Activated CD4-positive, alpha-beta T cell treated with anti-CD3 and anti-CD28 coated beads, Interleukin-10, Interleukin-2, amounts not matched to agents 100 ng/mL and 50 ng/mL, durations not matched to agents 16 hours and 8 hours (primary cell): ENCODE results near the gene P2RY6.
"Not testable (repeated sequence)": the region's sequence is repeated elsewhere in the genome, so short reads cannot be mapped to it uniquely, and the experiment has no call there.

Experiments used
- DNase-seq: peaks from one replicate; pipeline ENCODE4 v3.0.0-alpha.2; 2020

P2RY6 gene

DNA sequence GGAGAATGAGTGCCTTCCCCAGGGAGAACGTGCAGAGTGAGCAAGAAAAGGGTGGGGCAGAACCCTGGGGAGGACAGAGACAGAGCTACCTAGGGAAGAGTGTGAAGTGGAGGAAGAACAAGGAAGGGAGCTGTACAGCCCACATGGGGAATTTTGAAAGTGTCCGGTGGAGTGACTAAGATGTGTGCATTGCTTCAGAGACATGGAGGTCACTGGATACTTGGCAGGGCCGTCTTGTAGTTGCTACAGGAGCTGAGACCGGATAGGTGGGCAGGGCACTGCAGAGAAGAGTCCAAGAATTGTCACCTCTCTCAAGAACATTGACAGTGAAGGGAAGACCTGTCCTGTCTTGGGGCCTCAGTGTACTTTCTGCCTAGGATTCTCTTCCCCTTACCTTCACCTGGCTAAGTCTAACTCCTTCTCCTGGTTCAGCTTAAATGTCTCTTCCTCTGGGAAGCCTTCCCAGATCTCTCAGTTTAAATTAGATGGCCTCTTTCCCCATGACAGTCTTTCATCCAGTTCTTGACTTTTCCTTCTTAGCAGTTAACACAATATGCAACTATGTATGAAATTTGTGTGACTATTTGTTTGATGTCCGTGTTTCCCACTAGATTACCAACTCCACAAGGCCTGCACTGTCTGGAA lies 9.2 kb upstream of the P2RY6 start:
- no peak for DNase-seq

GRCh38 chr11:73263640-73264039 lies 8.5 kb upstream of the P2RY6 start:
- DNase-seq, result no peak

DNA sequence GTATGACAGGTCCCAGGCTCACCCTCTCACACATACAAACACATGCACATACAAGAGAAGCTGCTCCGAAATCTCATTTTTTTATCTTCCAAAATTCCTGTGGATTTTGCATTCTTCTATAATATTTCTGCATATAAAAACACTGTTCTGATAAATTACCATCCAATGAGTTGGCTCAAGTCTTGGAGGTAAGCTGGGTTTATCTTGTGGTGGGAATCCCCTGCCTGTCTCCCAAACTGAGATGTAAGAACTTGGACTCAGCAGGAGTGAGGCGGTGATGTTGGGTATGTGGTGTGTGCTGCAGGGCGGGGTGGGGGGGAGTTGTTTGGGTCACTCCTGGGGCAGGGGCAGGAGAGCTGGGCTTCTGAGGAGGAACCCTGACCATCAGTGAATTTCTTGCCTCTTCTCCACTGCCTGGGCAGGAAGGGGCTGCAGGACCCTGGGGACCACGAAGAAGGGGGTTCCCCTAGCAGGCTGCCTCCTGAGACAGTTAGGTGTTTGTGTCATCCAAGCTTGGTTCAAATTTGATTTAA lies 6.8 kb upstream of the P2RY6 start:
- no peak for DNase-seq

- no peak for DNase-seq
These were observed 6.1 kb upstream of the P2RY6 start for GRCh38 chr11:73265853-73266645.

- DNase-seq, result no peak
These were observed 5.5 kb upstream of the P2RY6 start for GRCh38 chr11:73266646-73267020.

GRCh38 chr11:73267122-73267846 lies 4.9 kb upstream of the P2RY6 start:
- DNase-seq, result no peak

DNA sequence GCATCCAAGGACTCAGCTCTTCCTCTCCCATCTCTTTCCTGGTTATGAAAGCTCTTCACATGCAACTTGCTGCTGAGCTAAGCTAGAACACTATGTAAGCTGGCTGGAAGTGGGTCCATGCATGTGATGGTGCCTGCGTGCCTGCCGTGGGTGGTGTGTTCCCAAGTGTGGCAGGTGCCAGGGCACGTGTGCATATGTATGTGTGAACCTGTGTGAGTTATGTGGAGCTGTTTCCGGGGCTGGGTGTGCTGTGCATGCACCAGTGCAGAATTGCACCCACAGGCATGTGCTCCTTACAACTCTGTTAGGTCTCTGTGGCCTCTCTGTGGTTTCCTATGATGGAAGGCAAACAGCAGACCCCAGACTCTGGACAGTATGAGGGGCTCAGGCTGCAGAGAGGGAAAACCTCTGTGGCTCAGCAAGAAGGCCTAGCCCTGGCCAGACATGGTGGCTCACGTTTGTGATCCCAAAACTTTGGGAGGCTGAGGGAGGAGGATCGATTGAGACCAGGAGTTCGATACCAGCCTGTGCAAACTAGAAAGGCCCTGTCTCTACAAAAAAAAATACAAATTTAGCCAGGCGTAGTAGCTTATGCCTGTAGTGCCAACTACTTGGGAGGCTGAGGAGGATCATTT lies 4.1 kb upstream of the P2RY6 start:
- DNase-seq, result no peak

DNA sequence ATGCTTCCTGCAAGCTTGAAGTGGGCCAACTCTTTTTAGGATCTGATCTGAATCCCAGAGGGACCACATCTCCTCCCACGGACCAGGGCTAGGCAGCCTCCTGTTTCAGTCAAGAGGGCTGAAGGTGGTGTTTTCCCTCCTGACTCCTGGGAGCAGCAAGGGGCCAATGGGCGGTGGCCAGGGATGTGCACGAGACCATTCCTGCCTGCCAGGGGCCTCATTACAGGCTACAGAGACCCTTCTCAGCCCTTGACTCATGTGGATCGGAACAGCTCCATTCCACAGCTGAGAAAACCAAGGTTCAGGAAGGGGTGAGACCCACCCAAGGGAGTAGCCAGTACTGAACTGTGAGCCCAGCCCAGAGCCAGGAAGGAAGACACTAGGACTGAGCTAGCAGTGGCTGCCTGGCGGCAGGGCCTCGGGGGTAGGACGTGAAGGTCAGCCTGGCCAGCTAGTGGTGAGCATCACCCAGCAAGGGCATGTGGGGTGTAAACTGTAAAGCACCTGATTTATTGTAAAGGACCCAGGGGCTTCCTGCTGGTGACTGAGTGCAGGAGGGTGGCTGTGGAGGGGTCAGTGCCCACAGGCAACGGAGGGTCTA lies 3.4 kb upstream of the P2RY6 start:
- no peak for DNase-seq

DNA sequence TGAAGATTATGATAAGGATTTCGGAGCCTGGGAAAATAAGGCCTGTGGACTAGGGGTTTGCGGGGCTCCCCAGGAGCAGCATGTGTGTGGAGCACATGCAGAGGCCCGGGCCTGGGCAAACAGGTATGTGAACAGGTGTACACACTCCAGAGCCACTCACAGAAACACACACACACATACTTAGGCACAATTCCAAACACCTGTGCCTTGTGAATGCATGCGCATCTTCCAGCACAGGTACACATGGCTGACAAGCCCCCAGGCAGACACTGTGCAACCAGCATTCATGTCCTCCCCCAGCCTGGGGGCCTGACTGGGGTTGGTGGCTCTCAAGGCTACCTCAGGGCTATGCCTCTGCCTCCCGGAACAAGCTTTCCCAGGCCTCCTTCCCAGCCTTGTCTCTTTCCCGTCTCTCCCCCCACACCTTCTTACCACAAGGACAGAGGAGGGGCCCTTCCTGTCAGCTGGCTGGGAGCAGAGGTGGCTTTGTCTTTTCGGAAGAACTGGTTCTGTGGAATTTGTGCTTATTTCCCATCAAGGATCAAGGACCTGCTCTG lies 2.6 kb upstream of the P2RY6 start:
- DNase-seq, result no peak

GRCh38 chr11:73270016-73270854 lies 1.9 kb upstream of the P2RY6 start:
- DNase-seq, result no peak

GRCh38 chr11:73270855-73271477 lies 1.2 kb upstream of the P2RY6 start:
- DNase-seq, result no peak

DNA sequence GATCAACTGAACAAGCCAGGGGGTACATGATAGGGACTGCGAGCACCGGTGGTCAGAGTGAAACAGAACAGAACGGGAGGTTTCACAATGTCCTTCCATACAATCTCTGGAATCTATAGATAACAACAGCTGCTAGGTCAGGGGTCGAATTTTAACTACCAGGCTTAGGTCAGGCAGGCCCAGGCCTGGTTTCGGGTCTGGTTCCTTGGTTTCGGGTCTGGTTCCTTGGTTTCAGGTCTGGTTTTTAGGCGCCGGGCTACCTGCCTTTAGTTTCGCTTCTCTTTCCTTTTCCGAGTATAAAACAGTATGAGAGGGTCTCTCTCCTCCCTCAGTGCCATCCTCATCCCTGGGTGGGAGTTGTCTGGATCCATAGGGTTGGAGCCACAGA lies 666 bp upstream of the P2RY6 start:
- DNase-seq, result not testable (repeated sequence)

GRCh38 chr11:73272680-73273038 lies 521 bp downstream of the P2RY6 start:
- DNase-seq, result no peak

DNA sequence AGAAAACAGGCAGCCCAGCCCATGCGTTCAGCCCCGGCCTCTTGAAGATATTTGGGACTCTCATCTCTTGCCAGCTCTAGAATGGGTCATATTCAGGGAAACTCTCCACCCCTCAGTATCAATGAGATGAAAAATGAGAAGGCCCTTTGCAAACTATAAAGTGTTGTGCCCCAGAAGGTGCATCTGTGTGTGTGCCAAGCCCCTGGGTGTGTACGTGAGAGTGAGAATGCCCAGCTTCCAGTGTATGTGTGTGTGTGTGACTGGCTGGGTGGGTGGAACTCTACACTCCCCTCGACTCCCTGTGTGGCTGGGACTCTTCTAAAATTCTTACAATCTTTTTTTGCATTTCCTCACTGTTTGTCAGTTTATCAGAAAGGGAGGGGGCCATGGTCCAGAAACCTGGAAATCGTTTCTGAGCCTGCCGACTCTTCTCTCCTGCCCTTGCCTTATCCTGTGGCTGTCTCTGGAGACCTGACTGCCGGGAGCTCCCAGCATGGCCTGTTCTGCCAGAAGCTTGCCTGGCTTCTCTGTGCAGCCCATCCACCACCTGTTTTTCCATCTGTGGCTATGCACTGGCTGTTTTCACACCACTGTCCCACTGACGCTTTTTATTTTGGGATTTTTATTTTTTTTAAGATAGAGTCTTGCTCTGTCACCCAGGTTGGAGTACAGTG lies 1.2 kb downstream of the P2RY6 start:
- DNase-seq, result no peak

- DNase-seq, result not testable (repeated sequence)
These were observed 2.1 kb downstream of the P2RY6 start for GRCh38 chr11:73274191-73274590.

DNA sequence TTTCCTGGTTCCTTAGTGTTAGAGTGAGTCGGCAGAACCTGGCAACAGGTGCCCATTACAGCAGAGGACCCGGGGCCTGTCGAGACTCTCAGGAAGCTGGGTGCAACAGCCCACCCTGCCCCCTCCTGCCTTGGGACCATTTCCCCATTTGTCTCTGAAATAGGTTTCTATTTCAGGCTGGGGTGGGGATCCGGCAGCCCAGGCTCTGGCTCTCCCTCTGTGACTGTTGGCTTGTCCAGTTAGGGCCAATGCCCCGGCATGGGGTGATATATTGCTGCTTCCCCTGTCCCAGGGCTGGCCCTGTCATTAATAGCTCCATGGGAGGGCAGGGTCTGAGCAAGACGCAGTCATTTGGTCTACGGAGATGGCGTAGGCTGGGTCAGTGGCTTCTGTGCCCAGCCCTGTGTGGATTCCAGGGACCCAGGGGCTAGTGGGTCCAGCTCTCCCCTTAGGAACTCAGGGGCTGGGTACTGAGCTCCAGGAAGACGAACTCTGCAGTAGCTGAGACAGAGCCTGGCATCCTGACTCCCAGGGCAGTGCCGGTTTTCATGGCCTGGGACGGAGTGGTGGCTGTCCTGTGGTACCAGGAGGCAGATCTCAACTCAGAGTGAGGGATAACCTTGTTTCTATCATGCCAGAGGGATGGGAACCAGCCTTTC lies 2.7 kb downstream of the P2RY6 start:
- no peak for DNase-seq

DNA sequence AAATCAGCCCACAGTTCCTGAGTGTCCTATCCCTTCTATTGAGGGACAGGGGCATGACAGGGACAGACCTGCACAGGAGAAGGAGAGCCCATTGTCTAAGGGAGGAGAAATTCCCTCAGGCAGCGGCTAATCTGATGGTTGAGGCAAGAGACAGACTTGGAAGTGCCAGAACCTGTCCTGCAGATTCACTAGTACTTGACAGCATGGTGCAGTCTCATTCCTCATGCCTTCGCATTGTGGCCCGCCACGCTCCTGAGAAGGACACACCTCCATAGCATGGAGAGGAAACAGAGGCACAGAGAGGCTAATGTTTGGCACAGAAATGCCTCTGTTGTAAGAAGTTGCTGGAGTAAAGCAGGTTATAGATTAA lies 3.2 kb downstream of the P2RY6 start:
- DNase-seq, result no peak

- DNase-seq, result no peak
These were observed 5.3 kb downstream of the P2RY6 start for GRCh38 chr11:73277467-73277866.

GRCh38 chr11:73280626-73281025 lies 8.5 kb downstream of the P2RY6 start:
- no peak for DNase-seq

DNA sequence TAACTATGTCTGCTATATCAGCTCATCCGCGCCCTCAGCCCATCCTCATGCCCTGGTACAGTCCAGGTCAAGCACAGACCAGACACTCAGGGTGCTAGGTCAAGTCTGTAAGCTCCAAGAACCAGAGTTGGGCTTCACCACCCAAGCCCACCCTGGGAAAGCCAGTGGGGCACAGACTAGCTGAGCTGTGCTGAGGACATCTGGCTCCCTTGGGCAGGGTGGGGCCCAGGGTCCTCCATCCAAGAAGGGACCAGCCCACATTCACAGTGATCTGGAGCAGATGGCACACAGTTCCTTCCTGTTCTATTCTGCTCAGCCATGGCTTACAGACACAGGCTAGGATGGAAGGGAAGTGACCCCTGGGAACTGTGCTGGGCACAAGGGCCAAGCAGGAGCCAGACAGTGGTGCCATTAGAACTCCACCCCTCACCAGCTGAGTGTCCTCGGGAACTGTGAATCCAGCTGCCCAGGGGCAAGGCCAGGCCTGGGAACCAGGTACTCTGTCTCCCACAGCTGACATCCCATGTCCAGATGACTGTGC lies 9.1 kb downstream of the P2RY6 start:
- no peak for DNase-seq
